DMS153 treated with DMSO at 0.1 percent for 48 hours (cell line): Measurements from ENCODE around the gene HS3ST3A1.

Source experiments
- DNase-seq: peaks from one replicate; lab custom pipeline; 2025; ENCODE audit not compliant: unreplicated experiment; lab: John Stamatoyannopoulos, UW

HS3ST3A1 gene

DNA sequence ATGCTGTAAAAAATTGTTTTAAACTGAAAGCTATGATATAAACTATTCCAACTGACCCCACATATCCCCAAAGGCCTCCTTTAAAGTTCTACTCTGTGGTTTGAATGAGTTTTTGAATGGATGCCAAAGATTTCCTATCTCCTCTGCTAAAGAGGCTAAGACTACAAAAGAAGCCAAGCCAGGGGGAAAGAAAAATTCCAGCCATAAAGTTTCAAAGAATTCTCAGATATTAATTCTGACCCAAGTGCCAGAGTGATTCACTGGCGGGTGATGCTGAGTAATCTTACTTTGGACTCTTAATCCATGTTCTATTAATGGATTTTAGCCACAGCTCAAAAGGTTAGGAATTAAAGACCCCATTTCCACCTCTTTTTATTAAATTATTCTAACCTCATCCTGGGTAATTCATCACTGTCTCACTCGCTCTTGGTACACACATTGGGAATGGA, 60.7 kb downstream of the HS3ST3A1 start:
- DNase-seq = no peak

DNA sequence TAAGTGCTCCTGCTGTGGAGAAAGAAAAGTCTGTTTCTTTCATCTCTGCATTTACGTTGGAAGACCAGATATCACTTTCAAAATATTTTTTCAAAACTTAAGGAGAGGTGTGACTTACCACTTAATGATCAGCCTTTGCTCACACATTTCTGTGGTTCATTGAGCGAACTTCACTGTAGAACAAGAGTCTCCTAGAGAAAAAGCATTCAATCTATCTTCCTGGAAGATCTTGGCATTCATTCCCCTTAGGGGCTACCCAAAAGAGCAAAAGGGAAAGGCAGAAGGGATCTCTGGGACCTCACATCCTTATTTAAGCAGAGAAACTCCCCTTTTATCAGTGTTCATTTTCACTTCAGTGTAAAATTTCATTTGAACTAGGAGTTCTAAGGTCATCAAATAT, 61.2 kb downstream of the HS3ST3A1 start:
- no peak for DNase-seq

DNA sequence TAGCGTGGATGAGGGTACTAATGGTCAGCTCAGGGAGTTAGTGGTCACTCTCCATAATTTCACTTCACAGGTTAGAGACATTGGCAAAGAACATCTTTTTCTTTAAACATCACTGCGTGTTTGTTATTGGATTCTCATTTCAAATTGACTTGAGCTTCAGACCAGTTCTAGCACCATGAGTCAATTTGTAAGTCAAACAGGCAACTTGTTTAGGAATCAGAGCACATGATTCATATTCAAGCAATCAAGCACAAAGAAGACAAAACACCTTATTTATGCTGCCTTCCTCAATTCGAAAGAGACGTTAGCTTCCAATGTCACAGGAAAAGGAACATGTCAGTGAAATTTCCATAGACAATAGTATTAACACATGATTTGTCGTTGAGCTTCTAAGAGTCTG, 62.3 kb downstream of the HS3ST3A1 start:
- DNase-seq = no peak

GRCh38 chr17:13538841-13539411, 62.8 kb downstream of the HS3ST3A1 start:
- no peak for DNase-seq

DNA sequence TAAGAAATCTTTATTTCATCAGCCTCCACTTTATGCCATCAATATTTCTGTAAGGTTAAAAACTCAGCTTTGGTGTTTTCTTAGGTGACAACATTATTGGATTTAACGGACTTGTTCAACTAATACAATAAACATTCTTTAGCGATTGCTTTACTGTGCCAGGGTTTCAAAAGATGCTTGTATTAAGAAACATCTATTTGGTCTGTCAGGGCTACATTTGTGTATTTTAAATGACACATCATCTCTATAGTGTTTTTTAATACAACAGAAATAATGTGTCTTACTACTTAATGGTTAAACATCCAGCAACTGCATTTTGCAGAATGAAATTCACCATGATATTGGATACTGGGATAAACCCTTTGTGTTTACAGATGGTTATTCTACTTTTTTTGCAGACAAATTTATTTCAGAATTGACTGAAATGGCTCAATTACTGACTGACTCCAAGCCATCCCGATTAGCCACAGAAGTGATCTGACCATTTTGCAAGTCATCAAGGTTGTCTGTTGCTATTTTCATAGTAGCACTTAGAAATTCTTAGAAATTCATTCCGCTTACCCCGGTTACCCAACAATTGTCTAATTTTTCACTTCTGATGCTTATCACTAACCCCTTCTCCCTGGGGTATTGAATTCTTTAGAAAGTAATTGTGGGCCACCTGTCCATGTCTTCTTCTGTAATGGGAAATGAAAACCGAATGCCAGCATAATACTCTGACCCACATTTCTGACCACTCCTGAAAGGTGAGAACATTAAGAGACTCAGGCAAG, 63.7 kb downstream of the HS3ST3A1 start:
- DNase-seq = no peak

GRCh38 chr17:13537167-13537731, 64.5 kb downstream of the HS3ST3A1 start:
- no peak for DNase-seq

- DNase-seq = no peak
Measured at GRCh38 chr17:13534946-13535345, 66.8 kb downstream of the HS3ST3A1 start.

GRCh38 chr17:13531721-13532120, 70.0 kb downstream of the HS3ST3A1 start:
- no peak for DNase-seq

DNA sequence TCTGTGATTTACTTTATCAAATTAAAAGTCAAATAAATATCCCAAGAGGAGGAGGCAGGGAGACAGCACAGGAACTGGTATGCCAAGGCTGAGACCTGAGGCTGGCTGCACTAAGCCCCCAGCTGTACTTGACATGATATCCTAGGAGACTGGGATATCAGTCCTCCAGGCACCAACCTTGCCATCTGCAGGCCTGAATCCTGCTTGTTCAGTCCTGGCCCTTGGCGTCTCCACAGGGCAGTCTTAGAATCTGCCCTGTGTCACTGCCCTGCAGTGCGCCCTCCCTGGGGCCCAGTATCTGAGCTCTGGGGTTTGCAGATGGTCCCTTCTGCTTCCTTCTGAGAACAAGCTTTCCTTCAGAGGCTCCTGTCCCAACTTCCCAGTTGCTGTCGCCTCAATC, 75.9 kb downstream of the HS3ST3A1 start:
- DNase-seq = no peak

DNA sequence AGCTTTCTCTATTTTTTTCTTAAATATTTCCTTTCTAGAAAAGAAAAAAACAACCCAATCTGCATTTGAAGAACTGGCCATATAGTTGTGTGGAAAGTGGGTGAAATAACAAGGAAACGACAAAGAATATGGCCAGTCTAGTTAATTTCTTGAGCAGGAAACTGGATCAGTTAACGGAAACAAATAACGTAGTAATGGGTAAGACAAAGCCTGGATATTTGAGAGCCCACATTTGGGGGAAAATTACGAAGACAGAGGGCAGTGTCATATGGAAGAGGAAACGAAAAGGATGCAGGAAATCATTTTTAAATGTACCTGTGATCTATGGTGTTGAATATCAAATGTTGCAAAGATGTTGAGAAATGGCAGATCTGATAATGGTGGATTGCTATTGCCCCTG, 78.6 kb downstream of the HS3ST3A1 start:
- no peak for DNase-seq

- no peak for DNase-seq
Measured at GRCh38 chr17:13522749-13523148, 79.0 kb downstream of the HS3ST3A1 start.

GRCh38 chr17:13521784-13522183, 79.9 kb downstream of the HS3ST3A1 start:
- no peak for DNase-seq

DNA sequence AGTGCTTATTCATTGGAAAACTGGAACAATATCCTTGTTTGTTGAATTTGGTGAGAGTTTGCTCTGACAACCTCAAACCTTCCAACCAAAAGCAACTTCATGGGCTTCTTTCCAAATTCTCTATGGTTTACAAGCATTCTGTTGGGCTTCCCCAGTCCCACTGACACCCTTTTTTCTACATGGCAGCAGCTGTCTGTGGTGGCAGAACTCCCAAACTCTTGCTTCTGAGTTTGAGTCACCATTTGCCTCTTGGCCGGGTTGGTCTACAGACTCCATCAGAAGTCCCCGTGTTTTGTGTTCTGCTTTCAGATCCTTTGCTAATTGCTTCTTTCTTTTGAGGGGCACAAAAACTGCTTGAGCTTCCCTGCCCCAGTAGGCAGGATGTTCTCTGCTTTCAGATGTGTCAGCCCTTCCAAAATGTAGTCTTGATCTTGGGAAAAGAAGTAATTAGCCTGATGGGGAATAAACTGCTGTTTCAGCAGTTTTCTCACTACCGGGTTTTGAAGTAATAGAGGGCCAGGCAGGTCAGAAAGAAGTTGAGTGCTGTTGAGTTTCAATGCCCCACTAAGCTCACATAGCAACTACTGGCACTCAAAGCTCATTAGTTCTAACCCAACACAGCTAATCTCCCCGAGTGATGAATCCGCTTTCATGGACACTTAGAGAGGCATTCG, 80.7 kb downstream of the HS3ST3A1 start:
- no peak for DNase-seq

DNA sequence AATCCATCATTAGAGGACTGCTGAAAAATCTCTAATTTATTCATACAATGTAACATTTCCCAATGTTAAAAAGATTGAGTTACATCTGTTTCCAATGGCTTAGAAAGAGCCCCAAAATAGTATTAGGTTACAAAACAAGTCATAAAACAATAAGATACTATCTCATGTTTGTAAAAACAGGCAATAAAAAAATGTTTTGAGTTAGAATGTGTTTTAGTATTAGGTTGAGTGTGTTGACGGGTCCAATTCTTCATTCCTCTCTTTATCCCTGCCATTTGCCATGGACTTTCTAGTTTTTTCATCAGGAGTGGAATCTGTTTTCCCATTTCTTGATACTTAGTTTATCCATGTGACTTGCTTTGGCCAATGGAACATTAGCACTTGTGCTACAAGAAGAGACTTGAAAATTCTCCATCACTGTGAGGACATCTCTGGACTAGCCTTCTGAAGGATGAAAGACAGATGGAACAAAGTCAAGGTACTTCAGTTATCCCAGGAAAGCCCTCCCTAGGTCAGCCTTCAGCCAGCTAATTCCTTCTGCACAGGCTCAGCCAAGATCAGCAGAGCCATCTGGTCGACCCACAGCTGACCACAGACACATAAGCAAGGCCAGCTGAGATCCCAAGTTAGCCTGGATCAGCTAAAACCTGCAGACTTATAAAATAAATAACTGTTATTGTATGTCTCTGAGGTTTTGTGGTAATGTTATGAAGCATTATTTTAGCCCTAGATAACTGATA, 83.3 kb downstream of the HS3ST3A1 start:
- DNase-seq = no peak

GRCh38 chr17:13513039-13513405, 88.7 kb downstream of the HS3ST3A1 start:
- DNase-seq = no peak

- DNase-seq = no peak
Measured at GRCh38 chr17:13510062-13510461, 91.7 kb downstream of the HS3ST3A1 start.

- no peak for DNase-seq
Measured at GRCh38 chr17:13509527-13509926, 92.2 kb downstream of the HS3ST3A1 start.

GRCh38 chr17:13508896-13509295, 92.8 kb downstream of the HS3ST3A1 start:
- no peak for DNase-seq

- no peak for DNase-seq
Measured at GRCh38 chr17:13503526-13503925, 98.2 kb downstream of the HS3ST3A1 start.

- no peak for DNase-seq
Measured at GRCh38 chr17:13502263-13502662, 99.5 kb downstream of the HS3ST3A1 start.

DNA sequence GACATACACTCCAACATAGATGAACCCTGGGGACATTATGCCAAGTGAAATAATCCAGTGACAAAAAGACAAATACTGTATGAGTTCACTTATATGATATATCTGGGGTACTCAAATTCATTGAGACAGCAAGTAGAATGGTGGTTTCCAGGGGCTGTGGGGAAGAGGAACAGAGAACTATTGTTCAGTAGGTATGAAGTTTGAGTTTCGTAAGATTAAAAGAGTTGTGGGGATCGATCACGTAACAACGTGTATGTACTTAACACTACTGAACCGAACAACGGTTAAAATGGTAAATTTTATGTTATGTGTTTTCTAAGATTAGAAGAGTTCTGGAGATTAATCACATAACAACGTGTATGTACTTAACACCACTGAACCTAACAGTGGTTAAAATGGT, 100.8 kb downstream of the HS3ST3A1 start:
- DNase-seq = no peak
